HK-2 (cell line): ENCODE data around the gene EVPL.

Experiments used
- DNase-seq: peaks from one replicate; pipeline ENCODE4 v3.0.0-alpha.2; 2018; ENCODE audit not compliant: unreplicated experiment

EVPL gene

GRCh38 chr17:76017481-76018339 lies 9.4 kb downstream of the EVPL start:
- no peak for DNase-seq

- DNase-seq, result no peak
Observed at GRCh38 chr17:76014925-76015261, 12.2 kb downstream of the EVPL start.

DNA sequence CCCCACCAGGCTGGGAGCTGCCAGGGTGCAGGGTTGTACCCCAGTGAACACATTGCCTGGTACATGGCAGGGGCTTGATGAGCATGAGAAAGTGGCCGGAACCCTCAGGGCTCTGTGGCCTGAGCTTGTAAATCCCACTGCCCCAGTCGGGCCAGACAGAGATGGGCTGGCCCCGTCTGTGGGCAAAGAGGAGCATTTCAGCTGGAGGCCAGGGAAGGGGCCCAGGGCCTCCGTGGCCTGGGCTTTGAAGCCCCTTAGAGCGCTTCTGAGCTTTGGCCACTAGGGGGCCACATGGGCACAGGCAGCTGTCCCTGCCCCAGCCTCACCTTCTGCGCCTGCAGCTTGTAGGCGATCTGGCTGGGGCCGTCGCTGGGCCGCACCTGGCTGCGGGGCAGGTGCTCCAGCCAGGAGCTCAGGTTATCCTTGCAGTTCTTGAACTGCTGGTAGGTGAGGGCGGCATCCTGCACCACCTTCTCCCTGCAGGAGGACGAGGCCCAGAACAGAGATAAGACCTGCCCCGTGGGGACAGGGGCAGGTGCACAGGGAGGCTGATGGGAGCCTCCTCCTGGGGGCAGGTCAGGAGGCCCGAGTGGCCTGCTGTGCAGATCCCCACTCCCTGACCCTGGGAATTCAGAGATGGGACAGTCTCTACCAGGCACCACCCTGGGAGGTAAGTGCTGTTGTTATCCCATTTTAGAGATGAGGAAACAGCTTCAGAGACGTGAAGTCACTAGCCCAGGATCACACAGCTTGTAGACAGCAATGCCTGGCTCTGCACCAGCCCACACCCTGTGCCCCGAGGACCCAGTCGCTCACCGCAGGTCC lies 12.8 kb downstream of the EVPL start:
- peak; percentile 65 for DNase-seq

- DNase-seq, result no peak
Observed at GRCh38 chr17:76013377-76013932, 13.7 kb downstream of the EVPL start.

GRCh38 chr17:76011951-76012350 lies 15.2 kb downstream of the EVPL start:
- no peak for DNase-seq

- no peak for DNase-seq
Observed at GRCh38 chr17:76009969-76010661, 17.0 kb downstream of the EVPL start.

DNA sequence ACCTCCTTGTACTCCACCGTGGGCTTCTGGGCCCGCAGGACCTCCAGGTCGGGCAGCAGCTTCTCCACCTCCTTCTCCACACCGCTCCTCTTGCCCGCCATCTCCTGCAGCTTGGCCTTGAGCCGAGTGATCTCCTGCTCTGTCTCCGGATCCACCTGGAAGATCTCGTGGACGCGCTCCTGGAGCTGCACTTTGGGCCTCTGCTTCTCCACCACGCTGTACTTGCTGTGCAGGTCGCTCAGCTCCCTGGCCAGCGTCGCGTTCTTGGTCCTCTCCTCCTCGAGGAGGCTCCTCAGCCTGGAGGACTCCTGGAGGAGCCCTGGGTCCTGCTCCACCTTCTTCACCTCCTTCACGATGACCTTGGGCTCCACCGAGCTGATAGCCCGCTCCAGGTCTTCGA lies 17.7 kb downstream of the EVPL start:
- no peak for DNase-seq

DNA sequence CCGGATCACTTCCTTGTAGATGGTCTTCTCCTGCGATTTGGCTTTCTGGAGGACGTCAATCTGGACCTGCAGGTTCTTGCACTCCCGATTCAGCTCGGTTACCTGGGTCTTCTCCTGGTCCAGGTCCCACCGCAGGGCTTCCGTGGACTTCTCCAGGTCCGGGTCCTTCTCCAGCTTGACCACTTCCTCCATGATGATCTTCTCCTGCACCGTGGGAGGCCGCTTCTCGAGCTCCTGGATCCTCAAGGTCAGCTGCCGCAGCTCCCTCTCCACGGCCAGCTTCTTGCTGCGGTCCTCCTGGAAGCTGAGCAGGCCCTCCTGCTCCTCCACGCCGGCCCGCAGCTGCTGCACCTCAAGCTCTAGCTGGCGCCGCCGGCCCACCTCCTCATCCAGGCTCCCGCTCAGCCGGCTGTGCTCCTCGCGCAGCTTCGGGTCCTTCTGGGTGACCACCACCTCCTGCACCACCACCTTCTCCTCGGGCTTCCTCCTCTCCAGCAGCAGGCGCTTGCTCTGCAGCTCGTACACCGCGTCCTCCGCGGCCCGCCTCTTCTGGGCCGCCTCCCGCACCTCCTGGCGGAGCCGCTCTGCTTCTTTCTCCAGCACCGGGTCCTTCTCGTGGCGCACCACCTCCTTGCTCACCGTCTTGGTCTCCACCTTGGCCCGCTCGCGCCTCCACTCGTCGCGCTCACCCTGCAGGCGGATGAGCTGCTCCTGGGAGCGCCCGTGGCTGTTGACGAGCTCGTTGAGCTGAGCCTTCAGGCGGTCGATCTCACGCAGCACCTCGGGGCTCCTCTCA lies 18.3 kb downstream of the EVPL start:
- no peak for DNase-seq

DNA sequence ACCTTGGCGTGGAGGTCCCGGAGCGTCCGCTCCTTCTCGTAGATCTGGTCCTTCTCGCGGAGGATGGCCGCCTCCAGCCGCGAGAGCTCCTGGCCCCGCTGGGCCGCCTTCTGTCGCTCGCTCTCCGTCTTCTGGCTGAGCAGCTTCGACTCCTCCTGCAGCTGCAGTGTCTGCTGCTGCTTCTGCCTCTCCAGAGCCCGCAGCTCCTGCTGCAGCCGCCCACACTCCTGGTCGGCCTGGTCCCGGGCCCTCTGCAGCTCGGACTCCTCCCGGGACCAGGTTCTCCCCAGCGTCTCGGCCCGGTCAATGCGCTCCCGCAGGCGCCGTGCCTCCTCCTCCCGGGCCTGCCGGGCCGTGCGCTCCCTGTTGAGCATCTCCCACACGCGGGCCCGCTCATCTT lies 18.9 kb downstream of the EVPL start:
- no peak for DNase-seq

DNA sequence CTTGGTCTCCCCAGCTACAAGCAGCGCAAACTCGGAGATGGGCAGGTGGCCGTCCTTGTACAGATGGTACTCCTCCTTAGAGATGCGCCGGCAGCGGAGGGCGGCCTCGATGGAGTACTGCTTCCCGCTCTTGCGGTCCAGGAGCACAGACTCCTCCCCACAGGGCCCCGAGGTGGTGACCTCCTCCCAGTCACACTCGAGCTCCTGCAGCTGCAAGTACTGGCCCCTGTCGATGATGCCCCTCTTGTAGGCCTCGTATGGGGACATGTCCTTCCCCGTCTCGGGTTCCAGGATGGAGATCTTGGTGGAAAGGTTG lies 19.3 kb downstream of the EVPL start:
- DNase-seq, result no peak

DNA sequence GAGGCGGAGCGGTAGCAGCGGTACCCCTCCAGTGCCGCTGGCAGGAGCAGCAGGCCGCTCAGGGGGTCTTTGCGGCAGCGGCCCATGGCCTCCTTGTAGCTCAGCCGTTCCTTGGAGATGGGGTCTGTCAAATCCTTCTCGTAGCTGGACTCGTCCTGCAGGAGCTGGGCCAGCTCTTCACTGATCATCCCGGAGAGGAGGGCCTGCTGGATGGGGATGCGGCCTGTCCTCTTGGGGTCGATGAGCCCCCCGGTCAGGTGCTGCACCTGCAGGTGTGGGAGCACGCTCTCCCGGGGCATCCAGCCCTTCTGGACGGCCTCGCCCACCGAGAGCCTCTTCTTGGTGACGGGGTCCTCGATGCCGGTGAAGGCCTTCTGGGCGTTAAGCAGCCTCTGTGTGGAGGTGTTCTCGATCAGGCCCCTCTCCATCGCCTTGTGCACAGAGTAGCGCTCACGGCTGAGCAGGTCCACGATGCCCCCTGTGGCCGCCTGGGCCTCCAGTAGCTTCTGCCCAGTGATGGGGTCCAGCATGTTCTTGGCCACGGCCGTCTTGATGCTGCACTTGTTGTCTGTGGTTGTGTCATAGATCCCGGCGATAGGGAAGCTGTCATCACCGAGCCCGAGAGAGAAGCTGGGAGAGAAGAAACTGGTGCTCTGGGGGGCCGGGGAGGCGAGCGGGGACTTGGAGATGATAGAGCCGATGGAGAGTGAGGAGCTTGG lies 19.8 kb downstream of the EVPL start:
- no peak for DNase-seq

DNA sequence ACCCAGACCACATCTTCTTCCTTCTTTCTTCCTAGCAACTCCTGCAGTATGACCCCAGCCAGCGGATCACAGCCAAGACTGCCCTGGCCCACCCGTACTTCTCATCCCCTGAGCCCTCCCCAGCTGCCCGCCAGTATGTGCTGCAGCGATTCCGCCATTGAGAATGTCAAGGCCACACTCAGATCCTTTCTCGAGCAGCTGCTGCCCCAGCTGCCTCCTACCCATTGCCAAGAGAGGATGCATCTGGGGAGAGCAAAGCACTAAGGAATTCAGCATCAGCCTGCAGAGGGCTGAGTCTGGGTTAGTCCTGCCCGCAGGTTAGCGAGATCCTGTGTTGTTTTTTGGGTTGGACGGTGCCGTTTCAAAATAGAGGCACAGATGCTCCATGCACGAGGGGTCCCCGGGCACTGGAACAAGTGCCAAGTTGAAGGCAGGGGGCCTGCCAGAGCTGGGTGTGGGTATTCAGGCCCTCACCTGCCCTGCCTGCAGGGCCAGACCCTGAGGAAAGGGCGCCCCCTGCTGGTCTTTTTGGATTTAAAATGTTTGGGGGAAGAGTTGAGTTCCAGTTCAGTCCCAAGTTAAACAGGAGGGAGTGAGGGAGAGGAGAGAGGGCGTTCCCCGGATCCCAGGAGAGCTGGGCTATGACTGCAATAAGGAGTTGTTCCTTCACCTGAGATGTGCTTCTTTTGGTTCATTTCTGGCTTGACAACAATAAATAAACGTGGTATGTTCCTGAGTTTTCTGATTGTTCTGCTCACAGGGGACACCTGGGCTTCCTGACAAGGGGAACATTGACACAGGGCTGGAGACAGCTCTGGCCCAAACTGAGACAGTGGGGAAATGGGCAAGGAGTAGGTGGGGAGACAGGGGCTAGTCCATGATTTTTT lies 21.6 kb downstream of the EVPL start:
- peak; percentile 72 for DNase-seq

- DNase-seq, result peak; percentile 33
Observed at GRCh38 chr17:76004750-76005262, 22.3 kb downstream of the EVPL start.

GRCh38 chr17:76003915-76004314 lies 23.2 kb downstream of the EVPL start:
- DNase-seq, result no peak

DNA sequence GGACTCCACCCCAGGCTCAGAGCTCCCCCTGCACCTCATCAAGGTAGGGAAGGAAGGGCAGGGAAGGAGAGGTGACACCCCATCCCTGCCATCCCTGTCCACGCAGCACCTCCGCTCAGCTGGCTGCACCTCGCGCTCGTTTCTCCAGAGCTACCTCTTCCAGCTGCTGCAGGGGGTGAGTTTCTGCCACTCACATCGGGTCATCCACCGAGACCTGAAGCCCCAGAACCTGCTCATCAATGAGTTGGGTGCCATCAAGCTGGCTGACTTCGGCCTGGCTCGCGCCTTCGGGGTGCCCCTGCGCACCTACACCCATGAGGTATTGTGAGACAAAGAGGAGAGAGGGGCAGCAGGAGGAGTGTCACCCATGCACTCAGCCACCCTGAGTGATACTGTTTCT lies 25.0 kb downstream of the EVPL start:
- no peak for DNase-seq

DNA sequence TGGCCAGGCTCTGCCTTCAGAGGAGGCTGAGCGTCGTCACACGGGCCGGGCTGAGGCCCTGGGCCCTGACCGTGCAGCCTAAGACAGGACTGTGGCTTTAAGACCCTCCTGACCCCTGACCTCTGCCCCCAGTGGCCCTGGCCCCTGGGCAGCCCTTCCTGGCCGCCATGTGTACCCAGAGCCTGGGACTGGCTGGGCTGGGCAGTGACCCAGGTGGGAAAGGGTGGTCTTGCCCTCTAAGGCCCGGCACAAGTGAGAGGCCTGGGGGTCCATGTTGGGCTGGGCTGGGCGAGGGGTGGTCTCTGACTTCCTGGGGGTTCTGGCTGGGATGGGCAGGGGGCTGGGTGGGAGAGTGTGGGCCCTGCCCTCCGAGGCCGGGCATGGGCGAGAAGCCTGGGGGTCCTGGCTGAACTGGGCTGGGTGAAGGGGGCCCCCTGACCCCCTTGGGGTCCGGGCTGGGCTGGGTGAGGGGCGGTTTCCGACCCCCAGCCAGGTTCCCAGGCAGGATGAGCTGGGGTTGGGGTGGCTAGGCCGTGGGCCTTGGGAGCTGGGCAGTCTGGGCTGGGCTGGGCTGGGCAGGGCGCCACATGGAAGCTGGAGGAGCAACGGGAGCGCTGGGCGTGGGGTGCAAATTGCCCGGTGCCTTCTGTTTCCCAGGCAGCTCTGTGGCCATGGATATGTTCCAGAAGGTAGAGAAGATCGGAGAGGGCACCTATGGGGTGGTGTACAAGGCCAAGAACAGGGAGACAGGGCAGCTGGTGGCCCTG lies 26.2 kb downstream of the EVPL start, which contains the start of gene CDK3:
Gene CDK3, plus strand, starts transcription at position 101 of the 767 bp plus-strand sequence. Its CDS starts 571 bp downstream, at position 672.
- no peak for DNase-seq

- peak; percentile 66 for DNase-seq
Observed at GRCh38 chr17:76000016-76000754, 26.9 kb downstream of the EVPL start.

GRCh38 chr17:75998327-75998795 lies 28.7 kb downstream of the EVPL start:
- DNase-seq, result no peak
